ENCODE measurements around the gene LCN1. TPM values are rescaled to one million over a fixed set of nuclear protein-coding genes. Genes with fewer than 3 reads are reported as not detected.

Gene LCN1
- total RNA-seq, 1 experiment from 2014 or later, result not detected

GRCh38 chr9:135574331-135574730 lies 53.1 kb downstream of the LCN1 start:
- Histone ChIP-seq H3K9ac (ENCODE audit: low read length) (no peak overlapping the region), H3K4me3 (ENCODE audit: low read length) (no peak overlapping the region), H3K9me2 (replicated peaks; ENCODE audit: low read length) (no peaks in the 10 kb centered on the region), H3K79me2 (ENCODE audit: low read length) (no peaks in the 10 kb centered on the region), H2AFZ (ENCODE audit: low read length) (no peak overlapping the region), H4K20me1 (ENCODE audit: low read length) (no peaks in the 10 kb centered on the region), H3K9me3 (ENCODE audit: low read length) (no peaks in the 10 kb centered on the region), H3F3A (ENCODE audit: low read length, unreplicated experiment) (no peaks in the 10 kb centered on the region), H3K4me1 (ENCODE audit: insufficient read depth, low read length) (no peaks in the 10 kb centered on the region), H3K36me3 (ENCODE audit: low read depth, low read length) (no peaks in the 10 kb centered on the region; the same call in 1 of the 2 replicates), H3K4me2 (ENCODE audit: low read length) (no peak overlapping the region), H3K27me3 (ENCODE audit: low read length) (peaks cover 4% of the 10 kb centered on the region; the same call in 1 of the 2 replicates), H3K27ac (ENCODE audit: low read length) (no peak overlapping the region)
- intact Hi-C loops (cut with micrococcal nuclease), result no loop called here
- BruUV-seq (replicated peaks), result no TSS peak
- ChIA-PET POLR2A (ENCODE audit: unreplicated experiment) (no interaction called here), CTCF (no interaction called here)
- no peak for TF ChIP-seq CTCF (conservative IDR thresholded peaks at IDR 0.05; ENCODE audit: low read depth, low read length)
- no peak for TF ChIP-seq EZH2phosphoT487 (IDR thresholded peaks at IDR 0.05; ENCODE audit: borderline replicate concordance, low read length)
- no peak for TF ChIP-seq EZH2 (IDR thresholded peaks at IDR 0.05; ENCODE audit: low read length, unreplicated experiment)
- no peak for DNase-seq
- ATAC-seq, result no peak

- POLR2A ChIA-PET (ENCODE audit: unreplicated experiment), result no interaction called here
- Histone ChIP-seq H3K9me2 (replicated peaks; ENCODE audit: low read length) (no peaks in the 10 kb centered on the region), H3F3A (ENCODE audit: low read length, unreplicated experiment) (no peaks in the 10 kb centered on the region), H3K4me3 (ENCODE audit: low read length) (no peak overlapping the region), H2AFZ (ENCODE audit: low read length) (no peak overlapping the region), H3K4me2 (ENCODE audit: low read length) (no peak overlapping the region), H3K27me3 (ENCODE audit: low read length) (no peaks in the 10 kb centered on the region; the same call in 1 of the 2 replicates), H3K79me2 (ENCODE audit: low read length) (no peaks in the 10 kb centered on the region), H3K9me3 (ENCODE audit: low read length) (no peaks in the 10 kb centered on the region), H3K36me3 (ENCODE audit: low read depth, low read length) (no peaks in the 10 kb centered on the region), H4K20me1 (ENCODE audit: low read length) (no peaks in the 10 kb centered on the region), H3K9ac (ENCODE audit: low read length) (no peak overlapping the region), H3K27ac (ENCODE audit: low read length) (no peak overlapping the region), H3K4me1 (ENCODE audit: insufficient read depth, low read length) (no peaks in the 10 kb centered on the region)
- TF ChIP-seq CTCF (conservative IDR thresholded peaks at IDR 0.05; ENCODE audit: low read depth, low read length) (no peak), EZH2phosphoT487 (IDR thresholded peaks at IDR 0.05; ENCODE audit: borderline replicate concordance, low read length) (no peak), EZH2 (IDR thresholded peaks at IDR 0.05; ENCODE audit: low read length, unreplicated experiment) (no peak)
- CTCF ChIA-PET, result no interaction called here
- ATAC-seq (no peak), DNase-seq (no peak)
- no TSS peak for BruUV-seq (replicated peaks)
- intact Hi-C loops (cut with micrococcal nuclease), result no loop called here
Measured at GRCh38 chr9:135574943-135575342, 53.7 kb downstream of the LCN1 start.

Other genes starting within 250 kb of the LCN1 start
- gene PPP1R26, start 41.7 kb upstream of the LCN1 start, total RNA-seq (2014; rRNA removed), result 22.6 and 30.6 TPM in 2 replicates
- gene MRPS2, start 20.8 kb upstream of the LCN1 start, total RNA-seq (2014; rRNA removed), result 62.4 and 73.4 TPM in 2 replicates
- gene OBP2A, start 24.7 kb downstream of the LCN1 start, total RNA-seq (2014; rRNA removed), result not detected in 2 replicates
- gene PAEP, start 40.3 kb downstream of the LCN1 start, total RNA-seq (2014; rRNA removed), result not detected in 2 replicates
- not detected in 2 replicates for gene GLT6D1, start 118.1 kb downstream of the LCN1 start, total RNA-seq (2014; rRNA removed)
- gene LCN9, start 141.9 kb downstream of the LCN1 start, total RNA-seq (2014; rRNA removed), result not detected in 2 replicates
- gene SOHLH1, start 178.0 kb downstream of the LCN1 start, total RNA-seq (2014; rRNA removed), result not detected in 2 replicates
- gene KCNT1, start 180.7 kb downstream of the LCN1 start, total RNA-seq (2014; rRNA removed), result not detected in 2 replicates

Measured in PC-3 (cell line).